Stomach (tissue), 4 donors: ENCODE measurements around the gene CDSN.

ENCODE experiments used
- EP300 ChIP-seq: sonication (generic); formaldehyde crosslinking; IDR thresholded peaks from one replicate; pipeline ENCODE4 v1.6.1; 2017; ENCODE audit warnings: antibody characterized with exemption
- POLR2A ChIP-seq, 4 donors: fragments of 450-650 bp; IDR thresholded peaks; one replicate each; pipeline ENCODE4 v1.6.1; 2016; ENCODE audit warnings: antibody characterized with exemption in 4 of 4, control low read depth in 2 of 4, mild to moderate bottlenecking in 1 of 4, moderate library complexity in 1 of 4
- TF ChIP-seq, protein P1 (sequence below), 7 experiments: fragments of 450-650 bp in 4 of 7; fragments of 200-600 bp in 3 of 7; sonication (generic) in 3 of 7; IDR thresholded peaks; one replicate each; pipeline ENCODE4 v1.5.1; 2016 to 2019; ENCODE audit warnings: antibody characterized with exemption in 7 of 7, control low read depth in 2 of 7, mild to moderate bottlenecking in 1 of 7

DNA sequence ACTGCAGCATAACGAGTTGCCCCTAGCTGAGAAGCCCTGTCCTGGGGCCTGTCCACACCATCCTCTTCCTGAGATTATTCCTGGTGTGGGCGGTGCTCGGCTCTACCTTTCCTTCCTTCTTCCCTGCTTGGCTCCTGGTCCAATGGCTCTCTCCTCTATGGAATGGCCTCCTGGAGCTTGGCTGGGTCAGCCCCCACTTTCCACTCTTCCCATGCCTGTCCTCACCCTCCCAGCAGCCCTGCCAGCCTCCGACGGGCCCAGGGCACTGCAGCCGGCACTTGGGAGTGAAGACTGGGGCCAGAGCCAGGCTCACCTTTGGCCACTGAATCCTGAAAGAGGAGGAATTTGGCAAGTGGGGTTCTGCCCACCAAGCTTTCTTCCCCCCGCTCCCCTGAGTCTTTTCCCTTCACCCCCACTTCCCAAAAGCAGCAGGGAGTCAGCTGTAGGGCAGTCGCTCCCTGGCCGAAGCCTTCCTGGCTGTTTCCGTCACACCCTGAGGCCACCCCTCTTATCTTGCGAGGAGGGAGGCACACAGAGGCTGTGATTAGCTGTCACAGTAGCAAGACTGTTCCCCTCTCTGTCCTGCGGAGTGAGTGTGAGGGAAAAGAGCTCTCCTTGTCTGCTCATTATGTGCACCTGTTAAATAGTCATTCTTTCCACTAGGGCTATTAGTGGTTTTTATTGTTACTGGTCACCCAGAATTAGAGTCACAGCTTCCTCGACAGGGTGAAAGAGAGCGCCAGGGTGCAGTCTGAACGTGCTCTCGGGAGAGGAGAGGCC lies 6.3 kb upstream of the CDSN start:
- TF ChIP-seq, protein P1, sequence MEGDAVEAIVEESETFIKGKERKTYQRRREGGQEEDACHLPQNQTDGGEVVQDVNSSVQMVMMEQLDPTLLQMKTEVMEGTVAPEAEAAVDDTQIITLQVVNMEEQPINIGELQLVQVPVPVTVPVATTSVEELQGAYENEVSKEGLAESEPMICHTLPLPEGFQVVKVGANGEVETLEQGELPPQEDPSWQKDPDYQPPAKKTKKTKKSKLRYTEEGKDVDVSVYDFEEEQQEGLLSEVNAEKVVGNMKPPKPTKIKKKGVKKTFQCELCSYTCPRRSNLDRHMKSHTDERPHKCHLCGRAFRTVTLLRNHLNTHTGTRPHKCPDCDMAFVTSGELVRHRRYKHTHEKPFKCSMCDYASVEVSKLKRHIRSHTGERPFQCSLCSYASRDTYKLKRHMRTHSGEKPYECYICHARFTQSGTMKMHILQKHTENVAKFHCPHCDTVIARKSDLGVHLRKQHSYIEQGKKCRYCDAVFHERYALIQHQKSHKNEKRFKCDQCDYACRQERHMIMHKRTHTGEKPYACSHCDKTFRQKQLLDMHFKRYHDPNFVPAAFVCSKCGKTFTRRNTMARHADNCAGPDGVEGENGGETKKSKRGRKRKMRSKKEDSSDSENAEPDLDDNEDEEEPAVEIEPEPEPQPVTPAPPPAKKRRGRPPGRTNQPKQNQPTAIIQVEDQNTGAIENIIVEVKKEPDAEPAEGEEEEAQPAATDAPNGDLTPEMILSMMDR (IDR thresholded peaks at IDR 0.05): no peak
- TF ChIP-seq POLR2A (IDR thresholded peaks at IDR 0.05) (no peak), EP300 (no peak)
